Liver (tissue), 9 donors: ENCODE data around the gene TNFAIP8. TPM values are rescaled to one million over a fixed set of nuclear protein-coding genes. Genes with fewer than 3 reads are reported as not detected.

Experiments used
- DNase-seq: peaks from one replicate; pipeline ENCODE4 v3.0.0-alpha.2; 2017; ENCODE audit warnings: low spot score
- H3K27ac ChIP-seq, 2 donors: one replicate each; pipeline ENCODE4 v1.7.0; 2013; ENCODE audit warnings: inconsistent platforms in 2 of 2, low read length in 2 of 2, control low read depth in 1 of 2, low read depth in 1 of 2, mild to moderate bottlenecking in 1 of 2
- H3K27me3 ChIP-seq, 4 donors: one replicate each; pipeline versions ENCODE4 v1.6.1 to v1.7.0; 2013; ENCODE audit warnings: low read length in 3 of 4, inconsistent platforms in 1 of 4, mild to moderate bottlenecking in 1 of 4, moderate library complexity in 1 of 4; ENCODE audit not compliant: control insufficient read depth in 4 of 4, insufficient read depth in 4 of 4
- H3K36me3 ChIP-seq, 4 donors: one replicate each; pipeline versions ENCODE4 v1.6.1 to v1.7.0; 2013; ENCODE audit warnings: low read length in 3 of 4, mild to moderate bottlenecking in 3 of 4, low read depth in 1 of 4, moderate library complexity in 1 of 4; ENCODE audit not compliant: control insufficient read depth in 4 of 4, insufficient read depth in 3 of 4
- H3K4me1 ChIP-seq, 4 donors: one replicate each; pipeline versions ENCODE4 v1.6.1 to v1.7.0; 2013; ENCODE audit warnings: low read length in 3 of 4, mild to moderate bottlenecking in 3 of 4, moderate library complexity in 1 of 4; ENCODE audit not compliant: control insufficient read depth in 4 of 4, insufficient read depth in 4 of 4
- H3K4me3 ChIP-seq, 3 donors: one replicate each; pipeline versions ENCODE4 v1.6.1 to v1.7.0; 2013; ENCODE audit warnings: low read length in 3 of 3, control low read depth in 1 of 3, low read depth in 1 of 3, mild to moderate bottlenecking in 1 of 3
- H3K9ac ChIP-seq, 2 donors: one replicate each; pipeline ENCODE4 v1.7.0; 2013; ENCODE audit warnings: low read length in 2 of 2, mild to moderate bottlenecking in 2 of 2, moderate library complexity in 2 of 2, control low read depth in 1 of 2, low read depth in 1 of 2
- H3K9me3 ChIP-seq, 4 donors: one replicate each; pipeline versions ENCODE4 v1.6.1 to v1.7.0; 2013; ENCODE audit warnings: low read length in 3 of 4; ENCODE audit not compliant: control insufficient read depth in 4 of 4
- ATF3 ChIP-seq: IDR thresholded peaks from 2 replicates; pipeline ENCODE4 v1.6.1; 2016; ENCODE audit warnings: antibody characterized with exemption
- CTCF ChIP-seq: fragments of 150-350 bp; IDR thresholded peaks from 2 replicates; pipeline ENCODE4 v1.5.1; 2017; ENCODE audit warnings: improper control_type of control experiment, low read depth, low read length; ENCODE audit not compliant: missing input control
- EGR1 ChIP-seq, 2 donors: IDR thresholded peaks; 2 replicates each; pipeline ENCODE4 v1.6.1; 2016 to 2018; ENCODE audit warnings: antibody characterized with exemption in 2 of 2, low read depth in 2 of 2
- FOXA1 ChIP-seq: IDR thresholded peaks from 2 replicates; pipeline ENCODE4 v1.6.1; 2016; ENCODE audit warnings: antibody characterized with exemption
- FOXA2 ChIP-seq: IDR thresholded peaks from 2 replicates; pipeline ENCODE4 v1.6.1; 2016; ENCODE audit warnings: antibody characterized with exemption
- GABPA ChIP-seq, 2 donors: IDR thresholded peaks in 1 of 2; conservative IDR thresholded peaks in 1 of 2; 2 replicates each; pipeline ENCODE4 v1.6.1; 2016; ENCODE audit warnings: antibody characterized with exemption in 2 of 2, mild to moderate bottlenecking in 1 of 2, moderate library complexity in 1 of 2
- HNF4A ChIP-seq, 2 donors: conservative IDR thresholded peaks; 2 replicates each; pipeline ENCODE4 v1.6.1; 2016; ENCODE audit warnings: antibody characterized with exemption in 2 of 2, mild to moderate bottlenecking in 2 of 2
- HNF4G ChIP-seq: IDR thresholded peaks from 2 replicates; pipeline ENCODE4 v1.6.1; 2016; ENCODE audit warnings: antibody characterized with exemption
- JUND ChIP-seq, 2 donors: IDR thresholded peaks; 2 replicates each; pipeline ENCODE4 v1.6.1; 2016; ENCODE audit warnings: antibody characterized with exemption in 2 of 2
- MAX ChIP-seq: IDR thresholded peaks from 2 replicates; pipeline ENCODE4 v1.6.1; 2016; ENCODE audit warnings: antibody characterized with exemption
- NR2F2 ChIP-seq: IDR thresholded peaks from 2 replicates; pipeline ENCODE4 v1.6.1; 2016; ENCODE audit warnings: antibody characterized with exemption
- RAD21 ChIP-seq, 2 donors: IDR thresholded peaks; 2 replicates each; pipeline ENCODE4 v1.6.1; 2016; ENCODE audit warnings: antibody characterized with exemption in 2 of 2, mild to moderate bottlenecking in 2 of 2
- REST ChIP-seq: IDR thresholded peaks from 2 replicates; pipeline ENCODE4 v1.6.1; 2016; ENCODE audit warnings: antibody characterized with exemption, mild to moderate bottlenecking
- RXRA ChIP-seq, 2 donors: IDR thresholded peaks; 2 replicates each; pipeline ENCODE4 v1.6.1; 2017 to 2018; ENCODE audit warnings: antibody characterized with exemption in 2 of 2, mild to moderate bottlenecking in 1 of 2
- SP1 ChIP-seq: IDR thresholded peaks from 2 replicates; pipeline ENCODE4 v1.6.1; 2018; ENCODE audit warnings: antibody characterized with exemption, mild to moderate bottlenecking
- TAF1 ChIP-seq: conservative IDR thresholded peaks from 2 replicates; pipeline ENCODE4 v1.6.1; 2016; ENCODE audit warnings: antibody characterized with exemption, mild to moderate bottlenecking
- YY1 ChIP-seq: IDR thresholded peaks from 2 replicates; pipeline ENCODE4 v1.6.1; 2016; ENCODE audit warnings: antibody characterized with exemption, mild to moderate bottlenecking
- ZBTB33 ChIP-seq: IDR thresholded peaks from 2 replicates; pipeline ENCODE4 v1.6.1; 2016; ENCODE audit warnings: antibody characterized with exemption
- WGBS: extraction: QIAGEN DNeasy Blood & Tissue Kit; methylation state at CpG from one replicate; pipeline ENCODE4 v1.1.7; 2013; 5-methylcytosine and 5-hydroxymethylcytosine counted together
- polyA plus RNA-seq, 2 donors: library from polyadenylated mRNA; stranded (reverse) in 1 of 2; unstranded in 1 of 2; fragments of 200-250 nt in 1 of 2; fragments of >200 nt in 1 of 2; fragmentation: Nextera tagmentation in 1 of 2; extraction: Ambion mirVana in 1 of 2; gene quantifications; one replicate each; pipeline versions ENCODE4 v1.2.1 to v1.2.3, GENCODE V29; 2013 to 2015
- total RNA-seq, 2 donors: library from RNA; depleted of rRNA; stranded (reverse); fragments of >200 nt; gene quantifications; one replicate each; pipeline ENCODE4 v1.2.3, GENCODE V29; 2014
- donor health status: healthy.
- donor health status: healthy.
- donor health status: healthy.
- donor health status: healthy.
- donor health status: healthy.

Gene TNFAIP8
- total RNA-seq (10 to 100 TPM in 1 of 2 donors, 1 to 10 TPM in 1; 5.5 to 28.6 TPM), polyA plus RNA-seq (1 to 10 TPM; 2.6 to 3.3 TPM)

GRCh38 chr5:119355685-119356611, at the start of gene TNFAIP8:
TNFAIP8 (plus strand) TSS chr5:119356019; CDS start chr5:119356091, 72 bp downstream.
- peaks cover 0 to 5% (median 1%) of the 10 kb centered on the region in 4 donors for H3K4me1 ChIP-seq
- H3K27me3 ChIP-seq: no peaks in the 10 kb centered on the region
- H3K9ac ChIP-seq: peak within 1 kb of the TSS; percentile 78 to 84
- DNase-seq: peak; percentile 60
- WGBS: 3% methylated on average over 60 of the region's 60 CpGs
- no peaks in the 10 kb centered on the region for H3K9me3 ChIP-seq
- H3K27ac ChIP-seq: peak within 1 kb of the TSS; percentile 77 to 79
- no peaks in the 10 kb centered on the region for H3K36me3 ChIP-seq
- peak within 1 kb of the TSS; percentile 56 to 86 (median 76) for H3K4me3 ChIP-seq
- no peak for TF ChIP-seq GABPA (IDR thresholded peaks at IDR 0.05 in 1 of 2, conservative IDR thresholded peaks at IDR 0.05 in 1 of 2)
- no peak for TF ChIP-seq ATF3
- no peak for TF ChIP-seq SP1
- TF ChIP-seq EGR1 (IDR thresholded peaks at IDR 0.05; ENCODE audit: low read depth in 2 of 2): no peak
- TF ChIP-seq ZBTB33: no peak
- peak in 1 of 2 donors; percentile 11 for TF ChIP-seq JUND (IDR thresholded peaks at IDR 0.05)
- no peak for TF ChIP-seq RXRA (IDR thresholded peaks at IDR 0.05)
- TF ChIP-seq CTCF: no peak
- no peak for TF ChIP-seq TAF1
- TF ChIP-seq MAX: no peak
- TF ChIP-seq RAD21 (IDR thresholded peaks at IDR 0.05): peak in 1 of 2 donors; percentile 4
- TF ChIP-seq HNF4G: no peak
- TF ChIP-seq YY1: no peak
- TF ChIP-seq HNF4A (conservative IDR thresholded peaks at IDR 0.05): peak in 1 of 2 donors; percentile 2
- no peak for TF ChIP-seq FOXA1
- TF ChIP-seq REST: peak; percentile 38
- no peak for TF ChIP-seq NR2F2
- no peak for TF ChIP-seq FOXA2
